ENCODE results near the gene MRPS18C. TPM values are rescaled to one million over a fixed set of nuclear protein-coding genes. Genes with fewer than 3 reads are reported as not detected.
"Not testable (repeated sequence)": the region's sequence is repeated elsewhere in the genome, so short reads cannot be mapped to it uniquely, and the experiment has no call there.

MRPS18C gene
- total RNA-seq, 5 donors from 2014 or later (not counting 1 experiment from before 2014, with no cell fraction given): 11.1 to 36.2 (median 32.9) TPM

DNA sequence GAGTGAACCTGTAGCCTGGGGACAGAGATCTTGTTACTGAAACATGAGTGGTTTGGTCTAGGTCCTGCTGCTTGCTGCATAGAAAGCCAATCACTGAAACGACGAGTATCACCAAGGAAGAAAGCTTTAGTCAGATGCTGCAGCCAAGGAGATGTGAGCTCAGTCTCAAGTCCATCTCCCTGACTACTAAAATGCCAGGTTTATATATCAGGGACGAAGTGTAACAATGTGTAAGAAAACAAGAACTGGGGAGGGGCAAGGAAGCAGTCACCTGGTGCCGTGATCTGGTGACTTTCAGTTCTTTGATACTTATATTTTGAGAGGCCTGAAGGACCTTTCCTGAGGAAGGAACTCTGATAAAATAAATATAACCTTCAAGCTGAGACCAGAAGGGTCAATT is 48.6 kb downstream of the MRPS18C start:
- peaks cover 13 to 19% (median 17%) of the 10 kb centered on the region in 3 donors for H3K4me1 Mint-ChIP-seq
- WGBS (ENCODE audit: insufficient coverage): 80% methylated on average over 1 of the region's 4 CpGs
- H3K27ac Mint-ChIP-seq: peak overlapping the region; percentile 91
- H3K36me3 Mint-ChIP-seq: no peaks in the 10 kb centered on the region
- H3K9me3 ChIP-seq: no peaks in the 10 kb centered on the region
- no peaks in the 10 kb centered on the region for H3K27me3 Mint-ChIP-seq
- peak overlapping the region in 1 of 3 donors; percentile 38 for H3K4me3 Mint-ChIP-seq
- H3K4me3 ChIP-seq (ENCODE audit: control insufficient read depth in 1 of 2, extremely low read depth in 1 of 2, low read length in 1 of 2): no peak overlapping the region
- H3K4me1 ChIP-seq (ENCODE audit: control insufficient read depth in 1 of 2, extremely low read depth in 1 of 2, insufficient read depth in 2 of 2, low read length in 2 of 2): peaks cover 3 to 14% of the 10 kb centered on the region in 2 experiments
- no peaks in the 10 kb centered on the region for H3K9me3 Mint-ChIP-seq
- no peaks in the 10 kb centered on the region for H3K27me3 ChIP-seq (replicated peaks in 1 of 2; ENCODE audit: control insufficient read depth in 2 of 2, extremely low read depth in 1 of 2, insufficient read depth in 2 of 2, low read length in 1 of 2)
- POLR2A ChIA-PET: interaction anchor here in 1 of 2 donors (0.7 kb wide), 1 partner anchor 248 kb away, joined by 3 read pairs; no protein-coding TSS in a partner anchor
- ATAC-seq (replicated peaks in 1 of 4) (peak in 3 of 4 experiments; percentile 9 to 28 (median 18)), DNase-seq (no peak)
- CTCF ChIA-PET: interaction anchor here in 1 of 2 donors (0.6 kb wide), 1 partner anchor 1042 kb away, joined by 5 read pairs; no protein-coding TSS in a partner anchor
- peak overlapping the region; percentile 47 for H3K27ac ChIP-seq (ENCODE audit: low read length)
- no peaks in the 10 kb centered on the region for H3K36me3 ChIP-seq (ENCODE audit: control insufficient read depth in 2 of 2, extremely low read depth in 1 of 2, insufficient read depth in 1 of 2, low read length in 1 of 2)

DNA sequence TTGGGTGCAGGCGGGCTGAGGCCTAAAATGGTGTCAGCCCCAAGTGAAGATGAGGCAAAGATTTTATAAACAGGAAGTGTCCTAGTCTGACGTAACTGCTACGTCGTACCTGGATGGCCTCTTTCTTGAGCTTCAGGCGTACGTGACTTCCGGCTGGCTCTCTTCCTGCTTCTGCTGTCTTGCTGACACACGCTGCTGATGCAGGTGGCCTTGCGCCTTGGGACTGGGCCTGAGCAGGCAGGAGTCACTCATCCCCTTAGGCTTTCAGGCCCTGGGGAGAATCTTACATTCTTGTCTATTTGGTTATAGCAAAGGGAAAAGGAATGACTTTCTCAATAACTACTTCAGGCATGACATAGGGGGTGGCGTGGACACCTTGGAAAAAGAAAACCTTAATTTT is 49.1 kb downstream of the MRPS18C start:
- ATAC-seq (replicated peaks in 1 of 4) (peak in 1 of 4 experiments; percentile 40), DNase-seq (peak in 4 of 35 experiments; percentile 6 to 17 (median 7))
- peak overlapping the region in 1 of 3 donors; percentile 38 for H3K4me3 Mint-ChIP-seq
- H3K36me3 Mint-ChIP-seq: no peaks in the 10 kb centered on the region
- H3K27me3 Mint-ChIP-seq: no peaks in the 10 kb centered on the region
- Histone ChIP-seq H3K9me3 (no peaks in the 10 kb centered on the region), H3K36me3 (ENCODE audit: control insufficient read depth in 2 of 2, extremely low read depth in 1 of 2, insufficient read depth in 1 of 2, low read length in 1 of 2) (no peaks in the 10 kb centered on the region), H3K4me3 (ENCODE audit: control insufficient read depth in 1 of 2, extremely low read depth in 1 of 2, low read length in 1 of 2) (no peak overlapping the region), H3K27ac (ENCODE audit: low read length) (peak overlapping the region; percentile 47), H3K27me3 (replicated peaks in 1 of 2; ENCODE audit: control insufficient read depth in 2 of 2, extremely low read depth in 1 of 2, insufficient read depth in 2 of 2, low read length in 1 of 2) (no peaks in the 10 kb centered on the region), H3K4me1 (ENCODE audit: control insufficient read depth in 1 of 2, extremely low read depth in 1 of 2, insufficient read depth in 2 of 2, low read length in 2 of 2) (peaks cover 3 to 14% of the 10 kb centered on the region in 2 experiments)
- H3K4me1 Mint-ChIP-seq: peaks cover 13 to 19% (median 17%) of the 10 kb centered on the region in 3 donors
- CTCF ChIA-PET: interaction anchor here in 1 of 2 donors (0.6 to 0.7 kb wide), 2 partner anchors 245 to 1042 kb away, joined by 3 to 5 read pairs; no protein-coding TSS in a partner anchor
- peak overlapping the region; percentile 91 for H3K27ac Mint-ChIP-seq
- POLR2A ChIA-PET: interaction anchor here in 1 of 2 donors (0.7 kb wide), 1 partner anchor 249 kb away, joined by 3 read pairs; no protein-coding TSS in a partner anchor
- no CpG with 5 or more reads among the region's 10 CpGs for WGBS (ENCODE audit: insufficient coverage)
- no peaks in the 10 kb centered on the region for H3K9me3 Mint-ChIP-seq

DNA sequence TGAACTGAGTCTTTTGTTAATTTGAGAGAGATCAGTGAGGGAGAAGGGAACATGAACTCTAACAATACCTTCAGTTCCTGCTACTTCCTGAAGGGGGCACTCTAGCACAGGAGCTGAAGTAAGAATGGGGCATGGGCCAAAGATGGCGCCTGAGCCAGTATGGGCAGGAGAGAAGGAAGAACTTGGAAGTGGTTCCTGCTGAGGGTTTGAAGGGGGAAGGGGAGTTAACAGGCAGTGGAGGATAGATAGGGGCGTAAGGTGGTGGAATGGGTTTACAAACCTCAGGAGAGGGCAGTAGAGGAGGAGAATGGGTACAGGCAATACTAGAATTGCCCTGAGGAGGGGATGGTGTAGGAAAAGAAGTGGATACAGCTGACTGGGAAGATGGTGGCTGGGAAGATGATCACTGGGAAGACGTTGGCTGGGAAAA is 53.3 kb downstream of the MRPS18C start:
- H3K27me3 ChIP-seq (replicated peaks in 1 of 2; ENCODE audit: control insufficient read depth in 2 of 2, extremely low read depth in 1 of 2, insufficient read depth in 2 of 2, low read length in 1 of 2); H3K36me3 Mint-ChIP-seq; H3K4me1 ChIP-seq (ENCODE audit: control insufficient read depth in 1 of 2, extremely low read depth in 1 of 2, insufficient read depth in 2 of 2, low read length in 2 of 2); H3K4me3 Mint-ChIP-seq; H3K9me3 Mint-ChIP-seq; H3K4me3 ChIP-seq (ENCODE audit: control insufficient read depth in 1 of 2, extremely low read depth in 1 of 2, low read length in 1 of 2); H3K27ac ChIP-seq (ENCODE audit: low read length); H3K27me3 Mint-ChIP-seq; H3K36me3 ChIP-seq (ENCODE audit: control insufficient read depth in 2 of 2, extremely low read depth in 1 of 2, insufficient read depth in 1 of 2, low read length in 1 of 2); POLR2A ChIA-PET; H3K27ac Mint-ChIP-seq; H3K9me3 ChIP-seq: not testable (repeated sequence)
- ATAC-seq (replicated peaks in 1 of 4): peak in 2 of 4 experiments; percentile 31 to 37
- WGBS (ENCODE audit: insufficient coverage): 61% methylated on average over 3 of the region's 3 CpGs
- peaks cover 9 to 13% (median 11%) of the 10 kb centered on the region in 3 donors for H3K4me1 Mint-ChIP-seq
- peak in 30 of 35 experiments; percentile 10 to 65 (median 26) for DNase-seq
- CTCF ChIA-PET: interaction anchor here (0.7 to 2.7 kb wide), 6 partner anchors 9 to 137 kb away, joined by 3 to 9 read pairs (median 3); no protein-coding TSS in a partner anchor

DNA sequence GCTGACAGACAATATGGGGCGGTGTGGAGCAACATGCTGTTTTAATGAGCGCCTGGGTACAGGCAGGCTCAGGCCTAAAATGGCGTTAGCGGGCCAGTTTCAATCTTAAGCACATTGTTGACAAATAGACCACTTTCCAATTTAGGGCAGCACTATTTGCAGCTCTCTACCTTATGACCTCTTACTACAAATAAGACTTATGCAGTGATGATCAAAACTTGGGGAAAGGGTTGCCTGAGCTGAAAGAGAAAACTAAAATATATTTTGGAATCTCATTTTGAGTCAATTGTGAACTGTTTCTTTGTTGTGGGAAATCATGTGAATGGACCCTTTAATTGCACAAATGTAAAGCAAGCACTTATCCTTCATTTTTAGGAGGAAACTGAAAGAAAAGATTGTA is 54.6 kb downstream of the MRPS18C start:
- Mint-ChIP-seq H3K27me3 (no peaks in the 10 kb centered on the region), H3K36me3 (no peaks in the 10 kb centered on the region), H3K27ac (no peak overlapping the region), H3K4me1 (peaks cover 0 to 6% (median 0%) of the 10 kb centered on the region in 3 donors), H3K9me3 (no peaks in the 10 kb centered on the region), H3K4me3 (no peak overlapping the region)
- Histone ChIP-seq H3K27me3 (replicated peaks in 1 of 2; ENCODE audit: control insufficient read depth in 2 of 2, extremely low read depth in 1 of 2, insufficient read depth in 2 of 2, low read length in 1 of 2) (peaks cover 0 to 2% of the 10 kb centered on the region in 2 experiments), H3K9me3 (no peaks in the 10 kb centered on the region), H3K4me3 (ENCODE audit: control insufficient read depth in 1 of 2, extremely low read depth in 1 of 2, low read length in 1 of 2) (no peak overlapping the region), H3K4me1 (ENCODE audit: control insufficient read depth in 1 of 2, extremely low read depth in 1 of 2, insufficient read depth in 2 of 2, low read length in 2 of 2) (no peaks in the 10 kb centered on the region), H3K27ac (ENCODE audit: low read length) (no peak overlapping the region), H3K36me3 (ENCODE audit: control insufficient read depth in 2 of 2, extremely low read depth in 1 of 2, insufficient read depth in 1 of 2, low read length in 1 of 2) (no peaks in the 10 kb centered on the region)
- ChIA-PET CTCF (interaction anchor here (0.7 to 2.7 kb wide), 4 partner anchors 118 to 1287 kb away, joined by 3 to 9 read pairs (median 3); no protein-coding TSS in a partner anchor), POLR2A (no interaction called here)
- DNase-seq: no peak
- no peak for ATAC-seq (replicated peaks in 1 of 4)
- WGBS (ENCODE audit: insufficient coverage): 83% methylated on average over 1 of the region's 4 CpGs

Other genes starting within 250 kb of the MRPS18C start
- gene COQ2, start 171.3 kb upstream of the MRPS18C start, total RNA-seq: 1 to 10 TPM; 4.7 to 9.7 (median 6.2) TPM
- gene HPSE, start 121.2 kb upstream of the MRPS18C start, total RNA-seq: 1 to 10 TPM; 4.5 to 7.2 (median 6.1) TPM
- 10 to 100 TPM; 30.6 to 36.3 (median 34.9) TPM for gene HELQ, start 235 bp upstream of the MRPS18C start, total RNA-seq
- gene ABRAXAS1, start 29.0 kb downstream of the MRPS18C start, total RNA-seq: 10 to 100 TPM; 18.8 to 41.7 (median 28.6) TPM
- 1 to 10 TPM; 2.7 to 8.3 (median 6.1) TPM for gene GPAT3, start 80.0 kb downstream of the MRPS18C start, total RNA-seq